Tibial artery (tissue), 4 donors: Measurements from ENCODE around the gene MAPK12.

Experiments
- DNase-seq, 2 donors: peaks; one replicate each; pipeline ENCODE4 v3.0.0-alpha.2; 2019
- H3K27ac ChIP-seq, 2 donors: fragments of 200-600 bp; sonication (generic) in 1 of 2; 1 replicate in 1 of 2; 2 replicates in 1 of 2; pipeline ENCODE4 v1.5.1; 2018 to 2019; ENCODE audit warnings: mild to moderate bottlenecking in 1 of 2
- H3K27me3 ChIP-seq, 2 donors: fragments of 200-600 bp; sonication (generic) in 1 of 2; one replicate each; pipeline versions ENCODE4 v1.5.1 to v1.6.0; 2016 to 2019
- H3K36me3 ChIP-seq, 3 donors: fragments of 200-600 bp; sonication (generic) in 2 of 3; one replicate each; pipeline ENCODE4 v1.5.1; 2016 to 2019; ENCODE audit warnings: mild to moderate bottlenecking in 2 of 3
- H3K4me1 ChIP-seq, 4 donors: fragments of 200-600 bp; sonication (generic) in 2 of 4; 1 replicate in 3 of 4; 2 replicates in 1 of 4; pipeline ENCODE4 v1.5.1; 2016 to 2019
- H3K4me3 ChIP-seq, 2 donors: fragments of 200-600 bp; sonication (generic) in 1 of 2; 1 replicate in 1 of 2; 2 replicates in 1 of 2; pipeline ENCODE4 v1.5.1; 2018 to 2019; ENCODE audit warnings: mild to moderate bottlenecking in 2 of 2
- H3K9me3 ChIP-seq, 3 donors: fragments of 200-600 bp; sonication (generic) in 1 of 3; one replicate each; pipeline ENCODE4 v1.5.1; 2016 to 2019
- intact Hi-C: fragments of 100-400 bp; cut with DNase I; formaldehyde crosslinking; loops from one replicate; pipeline ENCODE4 v1.15.0; 2023; ENCODE audit warnings: low total_unique reads
- TF ChIP-seq, protein P1 (sequence below), 2 experiments: fragments of 200-600 bp in 1 of 2; fragments of 450-650 bp in 1 of 2; IDR thresholded peaks; one replicate each; pipeline ENCODE4 v1.5.1; 2017 to 2019; ENCODE audit warnings: antibody characterized with exemption in 2 of 2, mild to moderate bottlenecking in 1 of 2, moderate library complexity in 1 of 2

MAPK12 gene

GRCh38 chr22:50203288-50203687 lies 58.2 kb downstream of the MAPK12 start:
- intact Hi-C loops = no loop called here
- Histone ChIP-seq H3K27ac (no peak overlapping the region), H3K27me3 (no peaks in the 10 kb centered on the region), H3K4me1 (peaks cover 0 to 26% (median 19%) of the 10 kb centered on the region in 4 donors), H3K4me3 (no peak overlapping the region), H3K9me3 (no peaks in the 10 kb centered on the region), H3K36me3 (peaks cover 0 to 38% (median 22%) of the 10 kb centered on the region in 3 donors)
- TF ChIP-seq, protein P1, sequence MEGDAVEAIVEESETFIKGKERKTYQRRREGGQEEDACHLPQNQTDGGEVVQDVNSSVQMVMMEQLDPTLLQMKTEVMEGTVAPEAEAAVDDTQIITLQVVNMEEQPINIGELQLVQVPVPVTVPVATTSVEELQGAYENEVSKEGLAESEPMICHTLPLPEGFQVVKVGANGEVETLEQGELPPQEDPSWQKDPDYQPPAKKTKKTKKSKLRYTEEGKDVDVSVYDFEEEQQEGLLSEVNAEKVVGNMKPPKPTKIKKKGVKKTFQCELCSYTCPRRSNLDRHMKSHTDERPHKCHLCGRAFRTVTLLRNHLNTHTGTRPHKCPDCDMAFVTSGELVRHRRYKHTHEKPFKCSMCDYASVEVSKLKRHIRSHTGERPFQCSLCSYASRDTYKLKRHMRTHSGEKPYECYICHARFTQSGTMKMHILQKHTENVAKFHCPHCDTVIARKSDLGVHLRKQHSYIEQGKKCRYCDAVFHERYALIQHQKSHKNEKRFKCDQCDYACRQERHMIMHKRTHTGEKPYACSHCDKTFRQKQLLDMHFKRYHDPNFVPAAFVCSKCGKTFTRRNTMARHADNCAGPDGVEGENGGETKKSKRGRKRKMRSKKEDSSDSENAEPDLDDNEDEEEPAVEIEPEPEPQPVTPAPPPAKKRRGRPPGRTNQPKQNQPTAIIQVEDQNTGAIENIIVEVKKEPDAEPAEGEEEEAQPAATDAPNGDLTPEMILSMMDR (IDR thresholded peaks at IDR 0.05) = no peak
- DNase-seq = no peak
